GM23338 (cell line): ENCODE data around the gene EXOC4. TPM values are rescaled to one million over a fixed set of nuclear protein-coding genes. Genes with fewer than 3 reads are reported as not detected.

Source experiments
- ATAC-seq: fragments of 200-7000 bp; cut with Tn5 transposase; 3 replicates; pipeline ENCODE4 v1.9.1; 2020
- DNase-seq: peaks from one replicate; pipeline ENCODE4 v3.0.0-alpha.2; 2015; ENCODE audit warnings: low spot score
- H2AFZ ChIP-seq: fragments of 200-600 bp; sonication (generic); 2 replicates; pipeline ENCODE4 v1.8.0; 2016; ENCODE audit warnings: antibody characterized with exemption, mild to moderate bottlenecking, moderate library complexity
- H3F3A ChIP-seq: fragments of 200-600 bp; sonication (generic); replicated peaks from 2 replicates; pipeline ENCODE4 v1.8.0; 2017; ENCODE audit warnings: antibody characterized with exemption, mixed run types, low read depth
- H3K27ac ChIP-seq: fragments of 200-600 bp; sonication (generic); 2 replicates; pipeline ENCODE4 v1.6.1; 2016; ENCODE audit warnings: low read depth
- H3K27me3 ChIP-seq: fragments of 200-600 bp; sonication (generic); 2 replicates; pipeline ENCODE4 v1.8.0; 2016; ENCODE audit warnings: mild to moderate bottlenecking, mixed run types, moderate library complexity; ENCODE audit not compliant: insufficient read depth
- H3K36me3 ChIP-seq: fragments of 200-600 bp; sonication (generic); 2 replicates; pipeline ENCODE4 v1.8.0; 2016; ENCODE audit warnings: mild to moderate bottlenecking; ENCODE audit not compliant: insufficient read depth
- H3K4me1 ChIP-seq: fragments of 200-600 bp; sonication (generic); 2 replicates; pipeline ENCODE4 v1.8.0; 2016; ENCODE audit warnings: mild to moderate bottlenecking, moderate library complexity; ENCODE audit not compliant: insufficient read depth
- H3K4me2 ChIP-seq: fragments of 200-600 bp; sonication (generic); 2 replicates; pipeline ENCODE4 v1.7.1; 2017; ENCODE audit warnings: mixed run types
- H3K4me3 ChIP-seq: fragments of 200-600 bp; sonication (generic); 2 replicates; pipeline ENCODE4 v1.6.1; 2016; ENCODE audit warnings: mixed run types
- H3K79me2 ChIP-seq: fragments of 200-600 bp; sonication (generic); replicated peaks from 2 replicates; pipeline ENCODE4 v1.8.0; 2017; ENCODE audit warnings: mild to moderate bottlenecking; ENCODE audit not compliant: insufficient read depth
- H3K9me2 ChIP-seq: fragments of 200-600 bp; sonication (generic); 2 replicates; pipeline ENCODE4 v1.8.0; 2017; ENCODE audit not compliant: insufficient read depth
- H4K20me1 ChIP-seq: fragments of 200-600 bp; sonication (generic); replicated peaks from 2 replicates; pipeline ENCODE4 v1.8.0; 2017; ENCODE audit warnings: mild to moderate bottlenecking; ENCODE audit not compliant: insufficient read depth
- H3K27ac Mint-ChIP-seq: 2 replicates; pipeline ENCODE4 v1.8.0; 2020; ENCODE audit warnings: inconsistent platforms, mild to moderate bottlenecking, moderate library complexity, mixed read lengths
- H3K27me3 Mint-ChIP-seq: 3 replicates; pipeline ENCODE4 v1.8.0; 2022; ENCODE audit warnings: low read depth, mild to moderate bottlenecking, moderate library complexity, mixed read lengths, inconsistent platforms; ENCODE audit not compliant: insufficient read depth, poor library complexity
- H3K36me3 Mint-ChIP-seq: 3 replicates; pipeline ENCODE4 v1.8.0; 2021; ENCODE audit warnings: low read depth, mild to moderate bottlenecking, inconsistent platforms, moderate library complexity, mixed read lengths
- H3K4me1 Mint-ChIP-seq: 3 replicates; pipeline ENCODE4 v1.8.0; 2020; ENCODE audit warnings: mild to moderate bottlenecking, inconsistent platforms, mixed read lengths
- H3K4me3 Mint-ChIP-seq: 3 replicates; pipeline ENCODE4 v1.8.0; 2021; ENCODE audit warnings: moderate library complexity, mild to moderate bottlenecking, inconsistent platforms, mixed read lengths
- H3K9me3 Mint-ChIP-seq: 3 replicates; pipeline ENCODE4 v1.8.0; 2020; ENCODE audit warnings: moderate library complexity, mild to moderate bottlenecking, inconsistent platforms, mixed read lengths
- EZH2phosphoT487 ChIP-seq: fragments of 200-600 bp; sonication (generic); IDR thresholded peaks from one replicate; pipeline ENCODE4 v1.8.1; 2018; ENCODE audit warnings: antibody characterized with exemption; ENCODE audit not compliant: unreplicated experiment
- NANOG ChIP-seq: IDR thresholded peaks from 2 replicates; pipeline ENCODE4 v1.6.1; 2016; ENCODE audit warnings: antibody characterized with exemption, borderline replicate concordance
- STAT1 ChIP-seq: IDR thresholded peaks from one replicate; pipeline ENCODE4 v1.6.1; 2016; ENCODE audit warnings: antibody characterized with exemption; ENCODE audit not compliant: unreplicated experiment
- ZNF331 ChIP-seq: fragments of 250-450 bp; sonication (Bioruptor Pico); IDR thresholded peaks from 2 replicates; pipeline ENCODE4 v1.5.0; 2020; ENCODE audit warnings: low read depth, mild to moderate bottlenecking, moderate library complexity
- polyA plus RNA-seq: library from polyadenylated mRNA; unstranded; fragments of >200 nt; fragmentation: Nextera tagmentation; extraction: Ambion mirVana; gene quantifications from 2 replicates; pipeline ENCODE4 v1.2.1, GENCODE V29; 2016
- total RNA-seq: library from RNA; depleted of rRNA; stranded (reverse); fragments of >200 nt; shearing (Covaris generic); gene quantifications from 2 replicates; pipeline ENCODE4 v1.2.3, GENCODE V29; 2014
- TF ChIP-seq, protein P1 (sequence below): IDR thresholded peaks from one replicate; pipeline ENCODE4 v1.6.1; 2018; ENCODE audit warnings: antibody characterized with exemption; ENCODE audit not compliant: unreplicated experiment
- TF ChIP-seq, protein P2 (sequence below): fragments of 250-450 bp; sonication (Bioruptor Pico); IDR thresholded peaks from 2 replicates; pipeline ENCODE4 v1.5.0; 2020; ENCODE audit warnings: mild to moderate bottlenecking, moderate library complexity

Gene EXOC4
- total and polyA plus RNA-seq, 2 experiments from 2014 or later, result 37.5 to 52.7 TPM

- Histone ChIP-seq H3K27me3 (no peaks in the 10 kb centered on the region), H3K4me2 (no peak overlapping the region), H3K27ac (no peak overlapping the region), H3K9me2 (peaks cover 4% of the 10 kb centered on the region; the same call in 1 of the 2 replicates), H4K20me1 (no peaks in the 10 kb centered on the region), H3K36me3 (no peaks in the 10 kb centered on the region), H3K4me3 (no peak overlapping the region), H3K79me2 (no peaks in the 10 kb centered on the region), H3K4me1 (peaks cover 9% of the 10 kb centered on the region; the same call in 1 of the 2 replicates), H3F3A (no peaks in the 10 kb centered on the region), H2AFZ (no peak overlapping the region)
- no peak for DNase-seq
- TF ChIP-seq EZH2phosphoT487 (no peak), NANOG (no peak), ZNF331 (CRISPR knock-in tag) (no peak), STAT1 (no peak)
- TF ChIP-seq, protein P1, sequence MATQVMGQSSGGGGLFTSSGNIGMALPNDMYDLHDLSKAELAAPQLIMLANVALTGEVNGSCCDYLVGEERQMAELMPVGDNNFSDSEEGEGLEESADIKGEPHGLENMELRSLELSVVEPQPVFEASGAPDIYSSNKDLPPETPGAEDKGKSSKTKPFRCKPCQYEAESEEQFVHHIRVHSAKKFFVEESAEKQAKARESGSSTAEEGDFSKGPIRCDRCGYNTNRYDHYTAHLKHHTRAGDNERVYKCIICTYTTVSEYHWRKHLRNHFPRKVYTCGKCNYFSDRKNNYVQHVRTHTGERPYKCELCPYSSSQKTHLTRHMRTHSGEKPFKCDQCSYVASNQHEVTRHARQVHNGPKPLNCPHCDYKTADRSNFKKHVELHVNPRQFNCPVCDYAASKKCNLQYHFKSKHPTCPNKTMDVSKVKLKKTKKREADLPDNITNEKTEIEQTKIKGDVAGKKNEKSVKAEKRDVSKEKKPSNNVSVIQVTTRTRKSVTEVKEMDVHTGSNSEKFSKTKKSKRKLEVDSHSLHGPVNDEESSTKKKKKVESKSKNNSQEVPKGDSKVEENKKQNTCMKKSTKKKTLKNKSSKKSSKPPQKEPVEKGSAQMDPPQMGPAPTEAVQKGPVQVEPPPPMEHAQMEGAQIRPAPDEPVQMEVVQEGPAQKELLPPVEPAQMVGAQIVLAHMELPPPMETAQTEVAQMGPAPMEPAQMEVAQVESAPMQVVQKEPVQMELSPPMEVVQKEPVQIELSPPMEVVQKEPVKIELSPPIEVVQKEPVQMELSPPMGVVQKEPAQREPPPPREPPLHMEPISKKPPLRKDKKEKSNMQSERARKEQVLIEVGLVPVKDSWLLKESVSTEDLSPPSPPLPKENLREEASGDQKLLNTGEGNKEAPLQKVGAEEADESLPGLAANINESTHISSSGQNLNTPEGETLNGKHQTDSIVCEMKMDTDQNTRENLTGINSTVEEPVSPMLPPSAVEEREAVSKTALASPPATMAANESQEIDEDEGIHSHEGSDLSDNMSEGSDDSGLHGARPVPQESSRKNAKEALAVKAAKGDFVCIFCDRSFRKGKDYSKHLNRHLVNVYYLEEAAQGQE, result no peak
- ATAC-seq, result no peak
- Mint-ChIP-seq H3K4me1 (peaks cover 20% of the 10 kb centered on the region), H3K36me3 (no peaks in the 10 kb centered on the region), H3K9me3 (no peaks in the 10 kb centered on the region), H3K27me3 (peaks cover 3% of the 10 kb centered on the region), H3K27ac (no peak overlapping the region), H3K4me3 (no peak overlapping the region)
Measured at GRCh38 chr7:133445617-133446016, 192.7 kb downstream of the EXOC4 start.

- H3K27me3 ChIP-seq, result no peaks in the 10 kb centered on the region
- no peaks in the 10 kb centered on the region for H4K20me1 ChIP-seq
- no peaks in the 10 kb centered on the region for H3K4me1 ChIP-seq
- TF ChIP-seq ZNF331 (CRISPR knock-in tag) (no peak), STAT1 (no peak)
- TF ChIP-seq, protein P2, sequence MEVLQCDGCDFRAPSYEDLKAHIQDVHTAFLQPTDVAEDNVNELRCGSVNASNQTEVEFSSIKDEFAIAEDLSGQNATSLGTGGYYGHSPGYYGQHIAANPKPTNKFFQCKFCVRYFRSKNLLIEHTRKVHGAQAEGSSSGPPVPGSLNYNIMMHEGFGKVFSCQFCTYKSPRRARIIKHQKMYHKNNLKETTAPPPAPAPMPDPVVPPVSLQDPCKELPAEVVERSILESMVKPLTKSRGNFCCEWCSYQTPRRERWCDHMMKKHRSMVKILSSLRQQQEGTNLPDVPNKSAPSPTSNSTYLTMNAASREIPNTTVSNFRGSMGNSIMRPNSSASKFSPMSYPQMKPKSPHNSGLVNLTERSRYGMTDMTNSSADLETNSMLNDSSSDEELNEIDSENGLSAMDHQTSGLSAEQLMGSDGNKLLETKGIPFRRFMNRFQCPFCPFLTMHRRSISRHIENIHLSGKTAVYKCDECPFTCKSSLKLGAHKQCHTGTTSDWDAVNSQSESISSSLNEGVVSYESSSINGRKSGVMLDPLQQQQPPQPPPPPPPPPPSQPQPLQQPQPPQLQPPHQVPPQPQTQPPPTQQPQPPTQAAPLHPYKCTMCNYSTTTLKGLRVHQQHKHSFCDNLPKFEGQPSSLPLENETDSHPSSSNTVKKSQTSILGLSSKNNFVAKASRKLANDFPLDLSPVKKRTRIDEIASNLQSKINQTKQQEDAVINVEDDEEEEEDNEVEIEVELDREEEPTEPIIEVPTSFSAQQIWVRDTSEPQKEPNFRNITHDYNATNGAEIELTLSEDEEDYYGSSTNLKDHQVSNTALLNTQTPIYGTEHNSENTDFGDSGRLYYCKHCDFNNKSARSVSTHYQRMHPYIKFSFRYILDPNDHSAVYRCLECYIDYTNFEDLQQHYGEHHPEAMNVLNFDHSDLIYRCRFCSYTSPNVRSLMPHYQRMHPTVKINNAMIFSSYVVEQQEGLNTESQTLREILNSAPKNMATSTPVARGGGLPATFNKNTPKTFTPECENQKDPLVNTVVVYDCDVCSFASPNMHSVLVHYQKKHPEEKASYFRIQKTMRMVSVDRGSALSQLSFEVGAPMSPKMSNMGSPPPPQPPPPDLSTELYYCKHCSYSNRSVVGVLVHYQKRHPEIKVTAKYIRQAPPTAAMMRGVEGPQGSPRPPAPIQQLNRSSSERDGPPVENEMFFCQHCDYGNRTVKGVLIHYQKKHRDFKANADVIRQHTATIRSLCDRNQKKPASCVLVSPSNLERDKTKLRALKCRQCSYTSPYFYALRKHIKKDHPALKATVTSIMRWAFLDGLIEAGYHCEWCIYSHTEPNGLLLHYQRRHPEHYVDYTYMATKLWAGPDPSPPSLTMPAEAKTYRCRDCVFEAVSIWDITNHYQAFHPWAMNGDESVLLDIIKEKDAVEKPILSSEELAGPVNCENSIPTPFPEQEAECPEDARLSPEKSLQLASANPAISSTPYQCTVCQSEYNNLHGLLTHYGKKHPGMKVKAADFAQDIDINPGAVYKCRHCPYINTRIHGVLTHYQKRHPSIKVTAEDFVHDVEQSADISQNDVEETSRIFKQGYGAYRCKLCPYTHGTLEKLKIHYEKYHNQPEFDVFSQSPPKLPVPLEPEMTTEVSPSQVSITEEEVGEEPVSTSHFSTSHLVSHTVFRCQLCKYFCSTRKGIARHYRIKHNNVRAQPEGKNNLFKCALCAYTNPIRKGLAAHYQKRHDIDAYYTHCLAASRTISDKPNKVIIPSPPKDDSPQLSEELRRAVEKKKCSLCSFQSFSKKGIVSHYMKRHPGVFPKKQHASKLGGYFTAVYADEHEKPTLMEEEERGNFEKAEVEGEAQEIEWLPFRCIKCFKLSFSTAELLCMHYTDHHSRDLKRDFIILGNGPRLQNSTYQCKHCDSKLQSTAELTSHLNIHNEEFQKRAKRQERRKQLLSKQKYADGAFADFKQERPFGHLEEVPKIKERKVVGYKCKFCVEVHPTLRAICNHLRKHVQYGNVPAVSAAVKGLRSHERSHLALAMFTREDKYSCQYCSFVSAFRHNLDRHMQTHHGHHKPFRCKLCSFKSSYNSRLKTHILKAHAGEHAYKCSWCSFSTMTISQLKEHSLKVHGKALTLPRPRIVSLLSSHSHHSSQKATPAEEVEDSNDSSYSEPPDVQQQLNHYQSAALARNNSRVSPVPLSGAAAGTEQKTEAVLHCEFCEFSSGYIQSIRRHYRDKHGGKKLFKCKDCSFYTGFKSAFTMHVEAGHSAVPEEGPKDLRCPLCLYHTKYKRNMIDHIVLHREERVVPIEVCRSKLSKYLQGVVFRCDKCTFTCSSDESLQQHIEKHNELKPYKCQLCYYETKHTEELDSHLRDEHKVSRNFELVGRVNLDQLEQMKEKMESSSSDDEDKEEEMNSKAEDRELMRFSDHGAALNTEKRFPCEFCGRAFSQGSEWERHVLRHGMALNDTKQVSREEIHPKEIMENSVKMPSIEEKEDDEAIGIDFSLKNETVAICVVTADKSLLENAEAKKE, result no peak
- TF ChIP-seq, protein P1, result no peak
- no peaks in the 10 kb centered on the region for H3K9me3 Mint-ChIP-seq
- DNase-seq (no peak), ATAC-seq (no peak)
- H2AFZ ChIP-seq, result no peak overlapping the region
- no peak overlapping the region for H3K27ac Mint-ChIP-seq
- H3K79me2 ChIP-seq, result no peaks in the 10 kb centered on the region
- no peaks in the 10 kb centered on the region for H3K36me3 Mint-ChIP-seq
- H3K27ac ChIP-seq, result no peak overlapping the region
- peaks cover 8% of the 10 kb centered on the region; the same call in 2 of the 3 replicates for H3K4me1 Mint-ChIP-seq
- no peaks in the 10 kb centered on the region for H3K27me3 Mint-ChIP-seq
- H3K4me3 ChIP-seq, result no peak overlapping the region
- no peaks in the 10 kb centered on the region for H3K36me3 ChIP-seq
- H3K9me2 ChIP-seq, result no peaks in the 10 kb centered on the region
- no peak overlapping the region for H3K4me3 Mint-ChIP-seq
- no peak overlapping the region for H3K4me2 ChIP-seq
- no peaks in the 10 kb centered on the region for H3F3A ChIP-seq
Measured at GRCh38 chr7:133448012-133448411, 195.1 kb downstream of the EXOC4 start.
